LNCAP (cell line): ENCODE results near the gene CASP6.

ENCODE experiments used
- CTCF ChIP-seq: fragments of 450-650 bp; IDR thresholded peaks from 2 replicates; pipeline ENCODE4 v1.5.1; 2017; ENCODE audit warnings: mild to moderate bottlenecking

Gene CASP6

GRCh38 chr4:109729718-109730618 is 26.7 kb upstream of the CASP6 start, which contains the start of gene PLA2G12A:
TSS of gene PLA2G12A (minus strand) at chr4:109730070. CDS start at chr4:109729809, 261 bp downstream.
- TF ChIP-seq CTCF = no peak

DNA sequence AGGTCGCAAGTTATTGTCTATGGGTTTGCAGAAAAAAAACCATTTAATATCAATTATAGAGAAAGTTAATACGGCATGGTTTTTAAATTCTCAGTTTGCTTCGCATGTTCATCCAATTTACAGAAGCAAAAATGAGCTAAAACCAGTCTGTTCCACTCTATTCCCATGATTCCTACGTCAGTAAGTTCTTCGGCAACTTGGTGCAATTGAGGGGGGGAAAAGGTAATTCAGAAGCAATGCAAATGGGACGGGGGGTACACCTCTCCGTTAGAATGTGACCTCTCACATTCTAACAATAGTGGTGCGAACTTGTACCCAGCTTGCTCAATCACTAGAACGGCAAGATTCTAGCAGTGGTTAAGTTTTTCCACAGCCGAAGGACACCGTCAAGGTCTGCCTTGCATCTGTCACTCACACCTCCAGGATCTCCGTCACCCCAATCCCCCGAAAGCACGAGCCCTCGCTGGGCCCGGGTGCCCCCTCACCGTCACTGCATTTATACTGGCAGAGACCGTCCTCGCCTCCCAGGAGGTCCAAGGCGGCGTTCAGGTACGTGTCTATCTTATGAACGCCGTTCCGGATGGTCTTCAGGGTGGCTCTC is 26.0 kb upstream of the CASP6 start:
- TF ChIP-seq CTCF = no peak

- TF ChIP-seq CTCF = no peak
Measured at GRCh38 chr4:109728385-109728784, 25.1 kb upstream of the CASP6 start.

DNA sequence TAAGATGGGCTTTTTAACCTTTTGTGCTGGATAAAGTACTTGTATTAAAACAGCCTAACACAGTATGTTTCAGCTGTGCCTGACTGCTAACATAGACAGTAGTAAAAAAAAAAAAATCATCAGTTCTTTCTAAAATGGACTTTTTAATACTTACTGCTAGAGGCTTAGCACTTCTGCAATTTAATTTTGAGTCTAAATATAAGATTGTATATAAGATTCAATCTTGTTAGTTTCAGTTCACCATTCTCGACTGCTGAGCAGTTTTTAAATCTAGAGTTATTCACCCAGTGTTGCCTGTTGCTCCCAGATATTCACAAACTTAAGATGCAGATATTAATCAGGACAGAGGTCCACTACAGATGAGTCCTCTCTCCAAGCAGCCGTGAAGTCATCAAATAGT is 19.9 kb upstream of the CASP6 start:
- TF ChIP-seq CTCF = no peak

GRCh38 chr4:109722357-109722756 is 19.1 kb upstream of the CASP6 start:
- TF ChIP-seq CTCF = no peak

GRCh38 chr4:109721033-109721432 is 17.8 kb upstream of the CASP6 start:
- no peak for TF ChIP-seq CTCF

- TF ChIP-seq CTCF = no peak
Measured at GRCh38 chr4:109719604-109720003, 16.4 kb upstream of the CASP6 start.
